Activated CD4-positive, alpha-beta memory T cell treated with anti-CD3 and anti-CD28 coated beads, Interleukin-2, amount 10 ng/mL, durations not matched to agents 7 days and 5 days (primary cell): Measurements from ENCODE around the gene BOC. TPM values are rescaled to one million over a fixed set of nuclear protein-coding genes. Genes with fewer than 3 reads are reported as not detected.
A peak's percentile ranks its signal among the peaks of the same experiment; 100 is the strongest.

Experiments used
- CTCF ChIA-PET: fragments of 350-600 bp; sonication (Branson Sonifier 250); formaldehyde crosslinking; loops from one replicate; lab custom pipeline; 2021; ENCODE audit warnings: antibody characterized with exemption, inconsistent platforms; lab: Charles Lee
- POLR2A ChIA-PET: fragments of 350-600 bp; sonication (Branson Sonifier 250); formaldehyde crosslinking; loops from one replicate; lab custom pipeline; 2021; ENCODE audit warnings: antibody characterized with exemption; lab: Charles Lee
- DNase-seq: peaks from one replicate; pipeline ENCODE4 v3.0.0-alpha.2; 2020
- H3K27ac Mint-ChIP-seq: one replicate; pipeline ENCODE4 v1.8.0; 2021; ENCODE audit warnings: mild to moderate bottlenecking, mixed read lengths
- H3K27me3 Mint-ChIP-seq: one replicate; pipeline ENCODE4 v1.8.0; 2021; ENCODE audit warnings: mixed read lengths
- H3K36me3 Mint-ChIP-seq: one replicate; pipeline ENCODE4 v1.8.0; 2021; ENCODE audit warnings: low read depth, mixed read lengths
- H3K4me1 Mint-ChIP-seq: one replicate; pipeline ENCODE4 v1.8.0; 2021; ENCODE audit warnings: mixed read lengths
- H3K4me3 Mint-ChIP-seq: one replicate; pipeline ENCODE4 v1.8.0; 2021; ENCODE audit warnings: mild to moderate bottlenecking, mixed read lengths
- H3K9me3 Mint-ChIP-seq: one replicate; pipeline ENCODE4 v1.8.0; 2021; ENCODE audit warnings: mixed read lengths
- total RNA-seq, 2 experiments: library from RNA; stranded (reverse); gene quantifications; one replicate each; pipeline ENCODE4 v1.2.3, GENCODE V29; 2021

BOC gene
- total RNA-seq, 2 experiments from 2014 or later = not detected

DNA sequence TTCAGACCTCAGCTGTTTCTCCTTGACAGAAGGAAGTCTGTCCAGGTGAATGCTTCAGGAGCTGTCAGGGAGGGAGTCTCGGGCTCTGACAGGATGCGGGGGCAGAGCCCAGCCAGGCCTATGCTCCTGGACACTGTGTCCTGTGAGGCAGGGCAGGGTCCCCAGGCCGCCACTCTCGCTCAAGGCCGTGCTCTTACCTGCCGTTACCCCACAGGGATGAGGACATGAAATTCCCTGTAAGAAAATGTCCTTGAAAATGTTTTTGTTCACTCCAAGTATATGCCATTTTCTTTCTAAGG is 63.9 kb downstream of the BOC start:
- Mint-ChIP-seq H3K27me3 (no peaks in the 10 kb centered on the region), H3K4me3 (no peak overlapping the region), H3K27ac (no peak overlapping the region), H3K4me1 (peaks cover 3% of the 10 kb centered on the region), H3K36me3 (no peaks in the 10 kb centered on the region), H3K9me3 (no peaks in the 10 kb centered on the region)
- ChIA-PET CTCF (no interaction called here), POLR2A (no interaction called here)
- DNase-seq = no peak

- no peaks in the 10 kb centered on the region for H3K36me3 Mint-ChIP-seq
- H3K9me3 Mint-ChIP-seq = no peaks in the 10 kb centered on the region
- CTCF ChIA-PET = no interaction called here
- peaks cover 3% of the 10 kb centered on the region for H3K4me1 Mint-ChIP-seq
- H3K27me3 Mint-ChIP-seq = no peaks in the 10 kb centered on the region
- DNase-seq = no peak
- H3K27ac Mint-ChIP-seq = no peak overlapping the region
- POLR2A ChIA-PET = no interaction called here
- no peak overlapping the region for H3K4me3 Mint-ChIP-seq
Observed at GRCh38 chr3:113275583-113275928, 64.2 kb downstream of the BOC start.

DNA sequence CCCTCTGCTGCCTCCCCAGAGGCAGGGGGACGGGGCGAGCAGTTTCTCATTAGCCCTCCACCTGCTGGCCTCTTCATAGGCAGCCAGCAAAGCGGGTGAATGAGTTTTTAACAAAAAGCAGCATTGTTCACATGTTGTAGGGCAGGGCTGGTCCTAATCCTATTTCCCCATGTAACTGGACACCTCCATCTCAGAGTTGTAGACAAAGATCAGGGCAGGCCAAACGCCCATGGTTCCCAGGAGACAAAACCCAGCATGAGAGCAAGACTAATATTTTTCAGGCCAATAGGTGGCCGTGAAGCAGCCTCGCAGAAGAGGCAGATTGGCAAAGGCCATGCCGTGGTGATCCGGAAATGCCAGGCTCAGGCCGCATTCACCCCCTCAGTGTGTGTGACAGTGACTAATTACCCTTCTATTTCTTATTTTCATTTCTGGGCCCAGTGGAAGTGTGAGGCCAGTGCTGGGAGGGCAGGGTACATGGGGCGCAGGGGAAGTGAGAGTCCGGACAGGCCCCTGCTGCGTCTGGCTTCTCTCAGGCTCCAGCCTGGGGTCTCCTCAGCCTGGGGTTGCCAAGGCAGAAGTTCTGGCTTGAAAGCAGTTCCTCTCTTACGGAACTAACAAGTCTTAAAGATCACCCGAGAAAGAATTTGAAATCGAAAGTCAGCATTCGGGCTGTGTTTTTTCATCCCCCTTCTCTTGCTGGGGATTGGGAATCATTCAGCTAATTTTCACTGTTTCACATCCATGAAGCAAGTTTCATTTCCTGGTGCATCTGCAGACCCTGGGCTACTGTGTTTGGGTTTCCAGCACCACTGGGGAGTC is 64.8 kb downstream of the BOC start:
- Mint-ChIP-seq H3K4me3 (peak overlapping the region; percentile 13), H3K27ac (no peak overlapping the region), H3K4me1 (peaks cover 3% of the 10 kb centered on the region), H3K36me3 (no peaks in the 10 kb centered on the region), H3K9me3 (no peaks in the 10 kb centered on the region), H3K27me3 (no peaks in the 10 kb centered on the region)
- ChIA-PET POLR2A (no interaction called here), CTCF (interaction anchor here (0.9 to 1.1 kb wide), 3 partner anchors 12 to 241 kb away, joined by 3 read pairs; no protein-coding TSS in a partner anchor)
- DNase-seq = no peak

DNA sequence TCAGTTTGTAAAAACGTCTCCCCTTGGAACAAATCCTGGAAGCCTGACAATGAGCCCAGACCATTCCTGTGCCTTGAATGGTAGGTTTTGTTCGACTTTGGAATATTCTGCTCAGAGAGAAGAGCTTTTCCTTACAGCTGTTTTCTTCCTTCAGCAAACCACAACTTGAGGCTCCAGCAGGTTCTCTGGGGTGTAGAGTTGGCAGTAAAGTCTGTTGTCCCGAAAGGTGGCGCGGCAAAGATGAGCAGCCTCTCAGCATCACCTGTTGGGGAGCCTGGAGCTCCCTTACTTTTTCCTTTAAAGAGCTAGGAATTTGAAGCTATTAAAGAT is 65.4 kb downstream of the BOC start:
- ChIA-PET POLR2A (no interaction called here), CTCF (interaction anchor here (0.9 to 1.1 kb wide), 3 partner anchors 11 to 242 kb away, joined by 3 read pairs; no protein-coding TSS in a partner anchor)
- no peaks in the 10 kb centered on the region for H3K36me3 Mint-ChIP-seq
- no peak for DNase-seq
- H3K9me3 Mint-ChIP-seq = no peaks in the 10 kb centered on the region
- peaks cover 3% of the 10 kb centered on the region for H3K4me1 Mint-ChIP-seq
- H3K27me3 Mint-ChIP-seq = peaks cover 1% of the 10 kb centered on the region
- no peak overlapping the region for H3K27ac Mint-ChIP-seq
- H3K4me3 Mint-ChIP-seq = no peak overlapping the region

GRCh38 chr3:113277414-113277813 is 66.1 kb downstream of the BOC start:
- POLR2A ChIA-PET = no interaction called here
- DNase-seq = no peak
- Mint-ChIP-seq H3K27me3 (peaks cover 1% of the 10 kb centered on the region), H3K36me3 (no peaks in the 10 kb centered on the region), H3K27ac (no peak overlapping the region), H3K9me3 (no peaks in the 10 kb centered on the region), H3K4me1 (peaks cover 3% of the 10 kb centered on the region), H3K4me3 (no peak overlapping the region)
- CTCF ChIA-PET = interaction anchor here (0.7 to 1.1 kb wide), 4 partner anchors 11 to 243 kb away, joined by 3 to 4 read pairs (median 3); no protein-coding TSS in a partner anchor

DNA sequence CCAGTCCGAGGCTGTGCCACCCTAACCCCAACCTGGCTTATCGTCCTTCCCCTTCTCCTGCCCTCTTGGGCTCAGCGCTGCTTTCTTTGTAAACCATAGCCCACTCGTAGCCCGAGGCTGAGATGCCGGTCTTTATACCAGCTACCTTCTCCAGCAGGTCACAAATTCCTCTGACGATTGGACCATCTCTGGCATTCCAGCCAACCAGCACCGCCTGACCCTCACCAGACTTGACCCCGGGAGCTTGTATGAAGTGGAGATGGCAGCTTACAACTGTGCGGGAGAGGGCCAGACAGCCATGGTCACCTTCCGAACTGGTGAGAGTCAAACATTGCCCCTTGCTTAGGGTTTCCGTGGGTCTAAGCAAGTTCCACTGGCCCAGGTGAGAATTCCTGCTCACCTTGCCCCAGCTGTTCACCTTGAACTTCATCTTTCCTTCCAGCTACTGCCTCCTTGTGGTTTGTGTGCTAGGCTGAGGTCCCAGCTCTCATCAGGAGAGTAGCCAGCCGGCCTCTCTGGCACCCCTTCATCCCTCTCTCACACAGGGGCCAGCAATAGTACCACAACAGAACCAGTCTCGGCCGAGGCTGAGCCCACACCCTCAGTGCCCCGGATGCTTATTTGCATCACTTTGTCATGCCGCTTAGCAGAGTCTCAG is 66.7 kb downstream of the BOC start:
- Mint-ChIP-seq H3K4me3 (no peak overlapping the region), H3K27ac (no peak overlapping the region), H3K27me3 (peaks cover 1% of the 10 kb centered on the region), H3K9me3 (no peaks in the 10 kb centered on the region), H3K36me3 (no peaks in the 10 kb centered on the region), H3K4me1 (peaks cover 3% of the 10 kb centered on the region)
- CTCF ChIA-PET = interaction anchor here (0.7 to 2.0 kb wide), 2 partner anchors 10 to 142 kb away, joined by 4 to 5 read pairs; no protein-coding TSS in a partner anchor
- no peak for DNase-seq
- POLR2A ChIA-PET = no interaction called here

DNA sequence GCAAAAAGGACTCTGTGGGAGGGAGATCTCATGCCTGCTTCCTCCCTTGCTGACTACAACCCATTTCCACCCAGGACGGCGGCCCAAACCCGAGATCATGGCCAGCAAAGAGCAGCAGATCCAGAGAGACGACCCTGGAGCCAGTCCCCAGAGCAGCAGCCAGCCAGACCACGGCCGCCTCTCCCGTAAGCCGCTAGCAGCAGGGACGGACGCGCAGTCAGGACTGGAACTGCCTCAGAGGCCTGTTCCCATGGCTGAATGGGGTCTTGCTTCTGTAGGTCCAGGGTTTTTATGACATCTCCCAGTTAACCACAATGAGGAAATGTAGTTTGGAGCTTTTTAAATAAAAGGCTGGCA is 67.2 kb downstream of the BOC start:
- ChIA-PET CTCF (interaction anchor here (1.7 to 2.0 kb wide), 2 partner anchors 9 to 11 kb away, joined by 4 to 5 read pairs; no protein-coding TSS in a partner anchor), POLR2A (no interaction called here)
- H3K4me3 Mint-ChIP-seq = no peak overlapping the region
- no peak for DNase-seq
- no peaks in the 10 kb centered on the region for H3K36me3 Mint-ChIP-seq
- no peak overlapping the region for H3K27ac Mint-ChIP-seq
- no peaks in the 10 kb centered on the region for H3K9me3 Mint-ChIP-seq
- peaks cover 3% of the 10 kb centered on the region for H3K4me1 Mint-ChIP-seq
- peaks cover 1% of the 10 kb centered on the region for H3K27me3 Mint-ChIP-seq

DNA sequence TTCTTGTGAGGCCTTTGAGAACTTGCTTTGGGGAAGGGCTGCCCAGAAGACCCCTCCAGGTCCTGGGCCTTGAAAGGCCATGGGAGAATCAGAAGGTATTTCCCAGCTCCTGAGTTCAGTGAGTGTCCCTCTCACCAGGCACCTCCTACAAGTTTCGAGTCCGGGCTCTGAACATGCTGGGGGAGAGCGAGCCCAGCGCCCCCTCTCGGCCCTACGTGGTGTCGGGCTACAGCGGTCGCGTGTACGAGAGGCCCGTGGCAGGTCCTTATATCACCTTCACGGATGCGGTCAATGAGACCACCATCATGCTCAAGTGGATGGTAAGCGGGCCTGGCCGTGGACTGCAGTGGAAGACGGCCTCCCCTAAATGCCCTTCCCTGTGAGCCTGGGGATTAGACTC is 68.3 kb downstream of the BOC start:
- POLR2A ChIA-PET = no interaction called here
- Mint-ChIP-seq H3K27me3 (peaks cover 1% of the 10 kb centered on the region), H3K36me3 (no peaks in the 10 kb centered on the region), H3K4me1 (peaks cover 3% of the 10 kb centered on the region), H3K27ac (no peak overlapping the region), H3K9me3 (no peaks in the 10 kb centered on the region), H3K4me3 (no peak overlapping the region)
- no peak for DNase-seq
- CTCF ChIA-PET = interaction anchor here (1.7 to 2.0 kb wide), 2 partner anchors 8 to 10 kb away, joined by 4 to 5 read pairs; no protein-coding TSS in a partner anchor

GRCh38 chr3:113283306-113283705 is 71.9 kb downstream of the BOC start:
- H3K9me3 Mint-ChIP-seq = no peaks in the 10 kb centered on the region
- POLR2A ChIA-PET = no interaction called here
- peaks cover 1% of the 10 kb centered on the region for H3K27me3 Mint-ChIP-seq
- H3K4me3 Mint-ChIP-seq = no peak overlapping the region
- no peaks in the 10 kb centered on the region for H3K4me1 Mint-ChIP-seq
- no peak for DNase-seq
- H3K36me3 Mint-ChIP-seq = no peaks in the 10 kb centered on the region
- CTCF ChIA-PET = interaction anchor here (1.3 kb wide), 1 partner anchor 10 kb away, joined by 3 read pairs; no protein-coding TSS in a partner anchor
- H3K27ac Mint-ChIP-seq = no peak overlapping the region

DNA sequence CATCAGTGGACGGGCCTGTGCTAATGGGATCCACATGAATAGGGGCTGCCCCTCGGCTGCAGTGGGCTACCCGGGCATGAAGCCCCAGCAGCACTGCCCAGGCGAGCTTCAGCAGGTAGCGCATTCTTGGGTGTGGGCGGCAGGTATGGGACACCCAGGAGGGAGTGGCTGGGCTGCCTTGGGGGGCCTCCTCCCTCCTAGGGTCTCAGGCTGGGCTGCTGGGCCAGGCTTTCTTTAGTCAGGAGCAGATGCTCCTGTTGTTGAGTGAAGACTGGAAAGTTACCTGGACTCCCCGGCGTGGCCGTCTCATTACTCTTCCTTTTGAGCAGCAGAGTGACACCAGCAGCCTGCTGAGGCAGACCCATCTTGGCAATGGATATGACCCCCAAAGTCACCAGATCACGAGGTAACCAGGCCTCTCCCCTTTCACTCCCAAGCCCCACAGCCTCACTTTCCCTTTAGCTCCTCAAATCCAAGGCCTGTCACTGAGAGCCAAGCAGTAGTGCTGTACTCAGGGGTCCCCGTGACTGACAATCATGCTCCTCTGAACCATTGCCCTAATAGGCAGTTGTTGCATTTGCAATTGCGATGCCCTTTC is 73.2 kb downstream of the BOC start:
- no peaks in the 10 kb centered on the region for H3K4me1 Mint-ChIP-seq
- H3K27ac Mint-ChIP-seq = no peak overlapping the region
- peaks cover 1% of the 10 kb centered on the region for H3K27me3 Mint-ChIP-seq
- ChIA-PET CTCF (no interaction called here), POLR2A (no interaction called here)
- no peaks in the 10 kb centered on the region for H3K36me3 Mint-ChIP-seq
- H3K4me3 Mint-ChIP-seq = no peak overlapping the region
- no peaks in the 10 kb centered on the region for H3K9me3 Mint-ChIP-seq
- no peak for DNase-seq

- H3K36me3 Mint-ChIP-seq = no peaks in the 10 kb centered on the region
- no peak overlapping the region for H3K27ac Mint-ChIP-seq
- no peak overlapping the region for H3K4me3 Mint-ChIP-seq
- no peaks in the 10 kb centered on the region for H3K9me3 Mint-ChIP-seq
- CTCF ChIA-PET = no interaction called here
- H3K27me3 Mint-ChIP-seq = peaks cover 1% of the 10 kb centered on the region
- H3K4me1 Mint-ChIP-seq = no peaks in the 10 kb centered on the region
- DNase-seq = no peak
- POLR2A ChIA-PET = no interaction called here
Observed at GRCh38 chr3:113285226-113285625, 73.9 kb downstream of the BOC start.

DNA sequence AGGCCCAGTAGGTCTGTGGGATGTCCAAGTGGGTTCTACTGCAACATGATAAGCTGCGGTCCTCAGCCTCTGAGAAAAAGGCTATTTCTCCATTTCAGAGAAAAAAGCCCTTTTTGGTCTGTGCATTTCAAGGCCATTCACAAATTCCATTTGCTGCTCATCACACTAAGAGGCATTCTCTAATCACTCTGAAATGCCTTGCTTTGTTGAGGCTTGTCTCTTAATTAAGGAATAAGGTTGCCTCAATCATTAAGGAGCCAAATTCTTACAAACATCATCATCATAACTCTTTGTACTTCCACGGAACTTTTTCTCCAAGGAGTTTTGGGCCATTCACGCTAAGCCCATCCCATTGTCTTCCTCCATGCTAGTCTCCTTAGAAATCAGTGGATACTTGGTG is 74.4 kb downstream of the BOC start:
- Mint-ChIP-seq H3K27ac (no peak overlapping the region), H3K36me3 (no peaks in the 10 kb centered on the region), H3K4me1 (no peaks in the 10 kb centered on the region), H3K27me3 (peaks cover 1% of the 10 kb centered on the region), H3K4me3 (no peak overlapping the region), H3K9me3 (no peaks in the 10 kb centered on the region)
- POLR2A ChIA-PET = no interaction called here
- no peak for DNase-seq
- CTCF ChIA-PET = no interaction called here

- H3K4me3 Mint-ChIP-seq = no peak overlapping the region
Observed at GRCh38 chr3:113286524-113286923, 75.2 kb downstream of the BOC start.

More at GRCh38 chr3:113286524-113286923, 75.2 kb downstream of the BOC start:
- H3K27me3 Mint-ChIP-seq = peaks cover under 1% of the 10 kb centered on the region
- CTCF ChIA-PET = interaction anchor here (1.0 to 1.3 kb wide), 3 partner anchors 31 to 236 kb away, joined by 3 to 4 read pairs (median 3); no protein-coding TSS in a partner anchor
- no peak for DNase-seq
- no peaks in the 10 kb centered on the region for H3K9me3 Mint-ChIP-seq
- POLR2A ChIA-PET = no interaction called here
- no peaks in the 10 kb centered on the region for H3K36me3 Mint-ChIP-seq
- H3K27ac Mint-ChIP-seq = no peak overlapping the region
- H3K4me1 Mint-ChIP-seq = no peaks in the 10 kb centered on the region
